Fibroblast of pulmonary artery (primary cell): ENCODE results near the gene ACSL4.

Experiments used
- DNase-seq: peaks from one replicate; pipeline ENCODE4 v3.0.0-alpha.2; 2010; ENCODE audit warnings: low read depth
- H3K4me3 ChIP-seq: replicated peaks from 2 replicates; pipeline ENCODE4 v1.5.1; 2011; ENCODE audit warnings: low read depth, mild to moderate bottlenecking, control low read depth, low read length, moderate library complexity
- CTCF ChIP-seq: IDR thresholded peaks from 2 replicates; pipeline ENCODE4 v1.5.1; 2011; ENCODE audit warnings: mild to moderate bottlenecking, control low read depth, low read length, inconsistent platforms; ENCODE audit errors: missing control alignments

The ACSL4 gene

GRCh38 chrX:109732807-109733612 lies at the start of gene ACSL4:
Gene ACSL4 (minus strand): TSS chrX:109733257. CDS start chrX:109683363, 49,894 bp downstream.
- peak within 1 kb of the TSS; percentile 89 for H3K4me3 ChIP-seq
- peak; percentile 85 for DNase-seq
- TF ChIP-seq CTCF, result no peak

- no peak for TF ChIP-seq CTCF
- no peak overlapping the region for H3K4me3 ChIP-seq
- no peak for DNase-seq
These were observed 44.7 kb upstream of the ACSL4 start for GRCh38 chrX:109777749-109778148.

- no peak for DNase-seq
- no peak overlapping the region for H3K4me3 ChIP-seq
- no peak for TF ChIP-seq CTCF
These were observed 43.9 kb upstream of the ACSL4 start for GRCh38 chrX:109776986-109777385.

GRCh38 chrX:109776432-109776831 lies 43.4 kb upstream of the ACSL4 start:
- H3K4me3 ChIP-seq, result no peak overlapping the region
- TF ChIP-seq CTCF, result no peak
- no peak for DNase-seq

- no peak for TF ChIP-seq CTCF
- DNase-seq, result no peak
- no peak overlapping the region for H3K4me3 ChIP-seq
These were observed 42.3 kb upstream of the ACSL4 start for GRCh38 chrX:109775386-109775785.

- TF ChIP-seq CTCF, result no peak
- no peak overlapping the region for H3K4me3 ChIP-seq
- DNase-seq, result peak; percentile 84
These were observed 41.6 kb upstream of the ACSL4 start for GRCh38 chrX:109774706-109775105.

GRCh38 chrX:109774136-109774535 lies 41.1 kb upstream of the ACSL4 start:
- no peak overlapping the region for H3K4me3 ChIP-seq
- TF ChIP-seq CTCF, result no peak
- peak; percentile 51 for DNase-seq
